ENCODE results near the gene SYT2. TPM values are rescaled to one million over a fixed set of nuclear protein-coding genes. Genes with fewer than 3 reads are reported as not detected.
"Not testable (repeated sequence)": the region's sequence is repeated elsewhere in the genome, so short reads cannot be mapped to it uniquely, and the experiment has no call there.

SYT2 gene
- total RNA-seq, 1 donor from 2014 or later: 0.21 TPM

DNA sequence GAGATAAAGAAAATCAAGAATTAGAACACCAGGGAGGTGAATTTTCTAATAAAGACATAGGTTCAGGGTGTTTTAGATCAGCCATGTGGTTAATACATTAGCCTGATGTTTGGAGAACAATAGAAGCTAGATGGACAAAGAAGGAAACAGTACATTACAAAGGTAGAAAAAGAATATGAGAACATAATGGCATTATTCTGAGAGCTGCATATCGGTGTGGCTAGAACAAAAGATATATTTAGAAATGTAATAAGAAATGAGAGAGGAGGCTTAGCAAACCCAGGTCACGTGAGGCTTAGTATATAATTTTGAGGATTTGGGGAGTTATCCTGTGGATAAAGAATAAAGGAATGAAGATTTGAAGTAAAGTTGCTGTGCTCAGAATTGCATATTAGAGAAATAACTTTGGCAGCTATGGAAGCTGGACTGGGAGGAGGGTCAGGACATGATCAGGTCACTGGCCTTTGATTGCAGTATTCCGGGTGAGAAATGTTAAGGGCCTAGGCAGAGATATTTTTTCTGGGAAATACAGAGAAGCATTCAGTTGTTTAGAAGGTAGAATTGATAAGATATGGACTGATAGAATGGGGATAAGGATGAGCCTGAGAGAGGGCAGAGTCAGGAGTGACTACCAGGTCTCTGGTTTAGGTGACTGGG, 164.5 kb downstream of the SYT2 start:
- DNase-seq: not testable (repeated sequence)

DNA sequence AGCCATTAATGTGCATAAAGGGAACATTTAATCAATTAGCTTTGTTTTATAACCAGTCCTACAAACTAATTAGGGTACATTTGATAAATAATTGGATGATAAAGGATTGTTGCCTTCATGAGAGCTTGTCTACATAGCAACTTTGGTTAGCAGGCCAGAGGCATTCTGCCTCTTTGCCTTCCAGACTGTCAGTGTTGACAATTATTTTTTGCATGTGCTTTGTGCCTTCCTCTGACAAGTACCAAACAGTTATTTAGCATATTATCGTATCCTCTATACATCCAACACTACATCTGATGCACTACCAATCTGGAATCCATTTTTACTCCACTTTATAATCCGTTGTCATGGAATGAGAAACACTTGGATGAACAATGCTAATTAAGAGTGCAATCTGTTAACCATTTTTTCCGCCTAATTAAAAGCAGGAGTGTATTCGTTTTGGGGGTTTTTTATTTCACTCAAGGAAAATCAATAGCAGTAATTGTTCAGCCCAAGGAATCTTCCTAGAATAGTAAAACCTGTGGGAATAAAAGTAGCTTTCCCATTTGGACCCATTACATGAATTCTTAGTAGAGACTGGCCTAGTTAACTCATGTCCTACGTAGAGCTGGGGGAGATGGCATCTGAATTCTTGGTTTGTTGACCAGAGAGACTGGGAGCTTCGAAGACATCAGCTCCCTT, 165.3 kb downstream of the SYT2 start:
- not testable (repeated sequence) for DNase-seq

GRCh38 chr1:202543537-202543936, 166.7 kb downstream of the SYT2 start:
- not testable (repeated sequence) for DNase-seq

DNA sequence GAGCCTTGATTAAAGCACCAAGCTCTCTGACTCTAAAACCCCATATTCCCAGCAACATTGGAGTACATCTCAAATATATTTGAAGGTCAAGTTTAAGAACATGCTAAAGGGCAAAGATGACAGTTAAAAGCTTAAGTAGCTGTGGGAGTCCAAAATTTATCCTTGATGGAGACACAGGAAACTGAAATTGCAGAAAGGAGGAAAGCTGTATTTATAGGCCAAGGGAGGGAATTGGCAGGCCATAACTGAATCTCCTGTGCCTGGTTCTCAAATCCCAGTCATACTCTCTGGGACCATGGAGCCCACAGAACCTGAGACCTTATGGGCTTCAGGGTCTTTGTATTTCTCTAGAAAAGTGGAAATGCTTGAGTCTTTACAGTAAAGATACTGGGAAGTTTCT, 167.8 kb downstream of the SYT2 start:
- DNase-seq: not testable (repeated sequence)

- DNase-seq: not testable (repeated sequence)
Observed at GRCh38 chr1:202540858-202541257, 169.4 kb downstream of the SYT2 start.

Other genes starting within 250 kb of the SYT2 start
- 118 TPM for gene KDM5B, start 98.0 kb upstream of the SYT2 start, total RNA-seq
- gene PCAT6, start 100.5 kb upstream of the SYT2 start, total RNA-seq: not detected
- 2.4 TPM for gene RABIF, start 178.7 kb upstream of the SYT2 start, total RNA-seq
- 24.9 TPM for gene KLHL12, start 216.8 kb upstream of the SYT2 start, total RNA-seq
- 72.4 TPM for gene ADIPOR1, start 247.9 kb upstream of the SYT2 start, total RNA-seq

Data from tongue (tissue), 2 donors.